HG03064 (cell line): ENCODE measurements around the gene NFX1.
A peak's percentile ranks its signal among the peaks of the same experiment; 100 is the strongest.

Experiments
- ATAC-seq: cut with Tn5 transposase; IDR thresholded peaks from one replicate; pipeline ENCODE4 v1.9.1; 2021; ENCODE audit warnings: low read depth; ENCODE audit not compliant: unreplicated experiment

NFX1 gene

GRCh38 chr9:33265211-33265865 is 25.0 kb upstream of the NFX1 start:
- ATAC-seq, result no peak

- ATAC-seq, result no peak
These were observed 23.1 kb upstream of the NFX1 start for GRCh38 chr9:33267151-33267767.

GRCh38 chr9:33270146-33270545 is 20.2 kb upstream of the NFX1 start:
- ATAC-seq, result no peak

- no peak for ATAC-seq
These were observed 18.3 kb upstream of the NFX1 start for GRCh38 chr9:33272061-33272460.

- ATAC-seq, result no peak
These were observed 16.9 kb upstream of the NFX1 start for GRCh38 chr9:33273266-33273971.

- no peak for ATAC-seq
These were observed 16.4 kb upstream of the NFX1 start for GRCh38 chr9:33273972-33274328.

- no peak for ATAC-seq
These were observed 12.8 kb upstream of the NFX1 start for GRCh38 chr9:33277484-33277883.

GRCh38 chr9:33285502-33285901 is 4.8 kb upstream of the NFX1 start:
- ATAC-seq, result no peak

- no peak for ATAC-seq
These were observed 3.2 kb upstream of the NFX1 start for GRCh38 chr9:33287087-33287490.

- no peak for ATAC-seq
These were observed 2.1 kb upstream of the NFX1 start for GRCh38 chr9:33288235-33288634.

GRCh38 chr9:33288828-33289483 is 1.4 kb upstream of the NFX1 start:
- no peak for ATAC-seq

GRCh38 chr9:33289496-33289895 is 820 bp upstream of the NFX1 start:
- no peak for ATAC-seq

- ATAC-seq, result peak; percentile 18
These were observed 425 bp upstream of the NFX1 start for GRCh38 chr9:33289936-33290246.

GRCh38 chr9:33291031-33291397 is 698 bp downstream of the NFX1 start:
- ATAC-seq, result no peak

- ATAC-seq, result no peak
These were observed 1.6 kb downstream of the NFX1 start for GRCh38 chr9:33291901-33292300.

GRCh38 chr9:33293782-33294181 is 3.5 kb downstream of the NFX1 start:
- ATAC-seq, result no peak

- no peak for ATAC-seq
These were observed 4.5 kb downstream of the NFX1 start for GRCh38 chr9:33294670-33295432.

- ATAC-seq, result no peak
These were observed 5.3 kb downstream of the NFX1 start for GRCh38 chr9:33295571-33295970.

- ATAC-seq, result peak; percentile 87
These were observed 7.1 kb downstream of the NFX1 start for GRCh38 chr9:33297432-33297831.

GRCh38 chr9:33300546-33300945 is 10.2 kb downstream of the NFX1 start:
- ATAC-seq, result no peak

- ATAC-seq, result no peak
These were observed 14.0 kb downstream of the NFX1 start for GRCh38 chr9:33304362-33304761.
